ENCODE data around the gene LIPK.

Gene LIPK

DNA sequence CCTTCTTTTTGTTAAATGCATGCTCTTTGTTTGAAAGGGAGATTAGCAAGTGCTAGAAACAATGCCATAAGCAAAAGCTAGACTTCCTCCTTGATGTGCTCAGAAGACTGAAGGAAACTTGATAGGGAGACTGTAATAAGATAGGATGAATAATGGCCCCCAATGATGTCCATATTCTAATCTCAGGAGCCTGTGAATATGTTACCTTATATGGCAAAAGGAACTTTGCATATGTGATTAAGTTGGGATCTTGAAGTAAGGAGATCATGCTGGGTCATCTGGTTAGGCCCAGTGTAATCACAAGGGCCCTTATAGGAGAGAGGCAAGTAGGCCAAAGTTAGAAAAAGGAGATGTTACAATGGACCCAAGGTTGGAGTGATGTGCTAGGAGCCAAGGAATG is 82.9 kb downstream of the LIPK start:
- TF ChIP-seq TAF1 (IDR thresholded peaks at IDR 0.05; ENCODE audit: low read depth) (no peak), USF1 (IDR thresholded peaks at IDR 0.05) (no peak), YY1 (IDR thresholded peaks at IDR 0.05; ENCODE audit: low read depth) (no peak), CEBPB (IDR thresholded peaks at IDR 0.05) (no peak), REST (IDR thresholded peaks at IDR 0.05; ENCODE audit: low read depth) (no peak), TCF12 (IDR thresholded peaks at IDR 0.05; ENCODE audit: low read depth) (no peak), EGR1 (IDR thresholded peaks at IDR 0.05) (no peak), TEAD4 (IDR thresholded peaks at IDR 0.05) (no peak), NFIC (IDR thresholded peaks at IDR 0.05) (no peak), ZBTB7A (IDR thresholded peaks at IDR 0.05; ENCODE audit: low read depth) (no peak)
- TF ChIP-seq, protein P1, sequence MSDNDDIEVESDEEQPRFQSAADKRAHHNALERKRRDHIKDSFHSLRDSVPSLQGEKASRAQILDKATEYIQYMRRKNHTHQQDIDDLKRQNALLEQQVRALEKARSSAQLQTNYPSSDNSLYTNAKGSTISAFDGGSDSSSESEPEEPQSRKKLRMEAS (IDR thresholded peaks at IDR 0.05): no peak

- TF ChIP-seq, protein P1 (IDR thresholded peaks at IDR 0.05): no peak
- peak; percentile 57 for TF ChIP-seq RAD21 (IDR thresholded peaks at IDR 0.05; ENCODE audit: low read depth)
Measured at GRCh38 chr10:88791924-88792323, 85.9 kb downstream of the LIPK start.

DNA sequence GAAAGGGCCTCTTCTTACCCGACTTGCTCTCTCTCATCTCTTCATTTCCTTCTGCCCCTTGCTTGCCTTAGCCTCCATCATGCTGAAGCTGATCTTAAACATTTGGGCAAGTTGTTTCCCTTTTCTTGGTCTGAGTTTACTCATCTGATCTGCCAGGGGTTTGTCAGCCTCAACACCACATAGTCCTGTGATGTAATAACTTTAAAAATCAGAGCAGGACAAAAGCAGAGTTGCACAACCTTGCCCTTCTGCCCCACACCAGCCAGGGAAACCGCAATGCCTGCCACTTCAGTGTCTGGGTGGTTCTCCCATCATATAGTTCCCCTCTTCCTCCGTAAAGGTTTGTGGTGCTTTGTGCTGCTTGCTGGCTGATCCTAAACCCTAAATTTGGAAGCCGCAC is 86.6 kb downstream of the LIPK start:
- TF ChIP-seq USF1 (IDR thresholded peaks at IDR 0.05): no peak
- no peak for TF ChIP-seq EP300 (IDR thresholded peaks at IDR 0.05; ENCODE audit: borderline replicate concordance)
- TF ChIP-seq CEBPB (IDR thresholded peaks at IDR 0.05): no peak
- no peak for TF ChIP-seq TCF12 (IDR thresholded peaks at IDR 0.05; ENCODE audit: low read depth)
- no peak for TF ChIP-seq REST (IDR thresholded peaks at IDR 0.05; ENCODE audit: low read depth)
- TF ChIP-seq YY1 (IDR thresholded peaks at IDR 0.05; ENCODE audit: low read depth): no peak
- TF ChIP-seq, protein P1 (IDR thresholded peaks at IDR 0.05): no peak
- TF ChIP-seq NFIC (IDR thresholded peaks at IDR 0.05): no peak
- TF ChIP-seq TAF1 (IDR thresholded peaks at IDR 0.05; ENCODE audit: low read depth): no peak
- TF ChIP-seq FOXM1 (IDR thresholded peaks at IDR 0.05; ENCODE audit: borderline replicate concordance, low read depth): no peak
- no peak for TF ChIP-seq TEAD4 (IDR thresholded peaks at IDR 0.05)
- TF ChIP-seq CREB1 (IDR thresholded peaks at IDR 0.05; ENCODE audit: low read depth): no peak
- no peak for TF ChIP-seq ZBTB7A (IDR thresholded peaks at IDR 0.05; ENCODE audit: low read depth)
- no peak for TF ChIP-seq RAD21 (IDR thresholded peaks at IDR 0.05; ENCODE audit: low read depth)
- no peak for TF ChIP-seq EGR1 (IDR thresholded peaks at IDR 0.05)

DNA sequence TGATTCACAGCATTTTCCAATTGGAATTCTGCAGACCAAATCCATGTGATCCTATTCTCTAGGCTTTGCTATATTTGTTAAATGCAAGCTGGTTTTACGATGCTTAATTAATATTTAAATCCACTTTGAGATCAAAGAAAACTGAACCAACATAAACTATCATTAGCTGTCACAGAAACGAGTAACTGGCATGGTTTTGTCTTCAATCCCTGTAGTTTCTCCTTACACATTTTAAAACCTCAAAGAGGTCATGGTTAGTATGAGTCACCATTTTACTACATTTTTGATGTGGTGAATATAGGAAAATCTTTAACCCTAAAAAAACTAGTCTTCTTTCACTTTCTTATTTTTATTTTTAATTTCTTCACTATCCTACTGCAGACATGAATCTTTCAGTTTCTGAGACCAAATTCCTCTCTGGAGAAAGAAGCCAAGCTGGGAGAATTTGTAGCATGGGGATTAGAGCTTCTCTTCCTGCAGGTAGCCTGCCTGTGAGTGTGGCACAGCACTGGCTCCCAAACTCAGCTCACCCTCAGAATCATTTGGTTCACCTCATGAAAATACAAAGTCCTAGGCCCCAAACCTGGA is 87.8 kb downstream of the LIPK start:
- no peak for TF ChIP-seq EP300 (IDR thresholded peaks at IDR 0.05; ENCODE audit: borderline replicate concordance)
- no peak for TF ChIP-seq NFIC (IDR thresholded peaks at IDR 0.05)
- no peak for TF ChIP-seq ZBTB7A (IDR thresholded peaks at IDR 0.05; ENCODE audit: low read depth)
- no peak for TF ChIP-seq YY1 (IDR thresholded peaks at IDR 0.05; ENCODE audit: low read depth)
- TF ChIP-seq TAF1 (IDR thresholded peaks at IDR 0.05; ENCODE audit: low read depth): no peak
- no peak for TF ChIP-seq TCF12 (IDR thresholded peaks at IDR 0.05; ENCODE audit: low read depth)
- no peak for TF ChIP-seq USF1 (IDR thresholded peaks at IDR 0.05)
- TF ChIP-seq, protein P1 (IDR thresholded peaks at IDR 0.05): no peak
- no peak for TF ChIP-seq RAD21 (IDR thresholded peaks at IDR 0.05; ENCODE audit: low read depth)
- no peak for TF ChIP-seq EGR1 (IDR thresholded peaks at IDR 0.05)
- TF ChIP-seq FOXM1 (IDR thresholded peaks at IDR 0.05; ENCODE audit: borderline replicate concordance, low read depth): no peak
- no peak for TF ChIP-seq CREB1 (IDR thresholded peaks at IDR 0.05; ENCODE audit: low read depth)
- TF ChIP-seq REST (IDR thresholded peaks at IDR 0.05; ENCODE audit: low read depth): no peak
- no peak for TF ChIP-seq TEAD4 (IDR thresholded peaks at IDR 0.05)
- TF ChIP-seq CEBPB (IDR thresholded peaks at IDR 0.05): no peak
